ENCODE results near the gene SGMS1.

- no peak for TF ChIP-seq CTCF (IDR thresholded peaks at IDR 0.05)
- no peak for TF ChIP-seq EZH2 (IDR thresholded peaks at IDR 0.05; ENCODE audit: borderline replicate concordance, insufficient read depth, low read depth, low read length, poor library complexity, severe bottlenecking)
Measured at GRCh38 chr10:50651808-50652207, 28.1 kb upstream of the SGMS1 start.
